HCT116 (cell line): ENCODE results near the gene NOX4. TPM values are rescaled to one million over a fixed set of nuclear protein-coding genes. Genes with fewer than 3 reads are reported as not detected.

Experiments
- ATAC-seq: fragments of 200-7000 bp; cut with Tn5 transposase; 2 replicates; pipeline ENCODE4 v1.9.1; 2020; ENCODE audit warnings: mild to moderate bottlenecking, moderate library complexity
- BruUV-seq: library from RNA; stranded (reverse); fragments of 400-500 nt; replicated peaks from 2 replicates; lab custom pipeline; 2021; lab: Mats Ljungman, UMichigan
- CTCF ChIA-PET: fragments of 300-600 bp; sonication (Branson Sonifier 250); formaldehyde crosslinking; loops from one replicate; lab custom pipeline; 2021; ENCODE audit warnings: antibody characterized with exemption; lab: Charles Lee
- POLR2A ChIA-PET: fragments of 300-600, 350-600 bp; sonication (Branson Sonifier 250); formaldehyde crosslinking; loops from one replicate; lab custom pipeline; 2021; ENCODE audit warnings: antibody characterized with exemption; lab: Charles Lee
- RAD21 ChIA-PET, 2 experiments: fragments of 300-600 bp; sonication (Branson Sonifier 250); formaldehyde crosslinking; loops; one replicate each; lab custom pipeline; 2023; ENCODE audit warnings: low total read pairs in 2 of 2; ENCODE audit not compliant: uncharacterized antibody in 2 of 2, unreplicated experiment in 2 of 2, low non-redundant PET in 1 of 2; lab: Charles Lee
- DNase-seq: peaks from one replicate; pipeline ENCODE4 v3.0.0-alpha.2; 2010; ENCODE audit warnings: low read depth, low spot score
- H2AFZ ChIP-seq: fragments of 200-600 bp; shearing (Covaris generic), sonication (generic); 2 replicates; pipeline ENCODE4 v1.6.1; 2017; ENCODE audit warnings: low read depth, mixed run types, mixed read lengths, antibody characterized with exemption, low read length; ENCODE audit not compliant: poor library complexity, severe bottlenecking
- H3K27ac ChIP-seq: 2 replicates; pipeline ENCODE4 v1.5.1; 2012; ENCODE audit warnings: low read depth, low read length
- H3K27me3 ChIP-seq: fragments of 200-600 bp; sonication (generic); 2 replicates; pipeline ENCODE4 v1.6.1; 2016; ENCODE audit warnings: mixed run types, low read length, mixed read lengths; ENCODE audit not compliant: insufficient read depth
- H3K36me3 ChIP-seq, 2 experiments: fragments of 200-500 bp in 1 of 2; fragments of 200-600 bp in 1 of 2; sonication (Bioruptor generic) in 1 of 2; sonication (generic) in 1 of 2; 2 replicates each; pipeline versions ENCODE4 v1.5.1 to v1.6.1; 2014 to 2016; ENCODE audit warnings: low read length in 2 of 2, inconsistent platforms in 1 of 2, mixed read lengths in 1 of 2, mixed run types in 1 of 2; ENCODE audit not compliant: insufficient read depth in 2 of 2, control insufficient read depth in 1 of 2
- H3K4me1 ChIP-seq, 2 experiments: fragments of 200-600 bp in 1 of 2; sonication (generic) in 1 of 2; 2 replicates each; pipeline versions ENCODE4 v1.5.1 to v1.6.1; 2012 to 2017; ENCODE audit warnings: low read length in 2 of 2, inconsistent platforms in 1 of 2, mild to moderate bottlenecking in 1 of 2, mixed read lengths in 1 of 2, mixed run types in 1 of 2, moderate library complexity in 1 of 2; ENCODE audit not compliant: insufficient read depth in 2 of 2, control insufficient read depth in 1 of 2
- H3K4me2 ChIP-seq: fragments of 200-600 bp; sonication (generic); 2 replicates; pipeline ENCODE4 v1.6.1; 2017; ENCODE audit warnings: mixed run types, low read length, mixed read lengths
- H3K4me3 ChIP-seq, 2 experiments: fragments of 200-600 bp in 1 of 2; sonication (generic) in 1 of 2; replicated peaks in 1 of 2; 2 replicates each; pipeline ENCODE4 v1.5.1; 2011 to 2016; ENCODE audit warnings: low read length in 2 of 2, control low read depth in 1 of 2, low read depth in 1 of 2, mild to moderate bottlenecking in 1 of 2, mixed read lengths in 1 of 2, mixed run types in 1 of 2
- H3K79me2 ChIP-seq: fragments of 200-600 bp; sonication (generic); 2 replicates; pipeline ENCODE4 v1.6.1; 2017; ENCODE audit warnings: mild to moderate bottlenecking, mixed run types, low read length, moderate library complexity, mixed read lengths; ENCODE audit not compliant: insufficient read depth
- H3K9ac ChIP-seq: fragments of 200-600 bp; sonication (generic); 2 replicates; pipeline ENCODE4 v1.6.1; 2016; ENCODE audit warnings: low read length, mixed read lengths
- H3K9me2 ChIP-seq: fragments of 200-600 bp; sonication (generic), shearing (Covaris generic); 2 replicates; pipeline ENCODE4 v1.6.1; 2017; ENCODE audit warnings: mixed run types, mild to moderate bottlenecking, moderate library complexity; ENCODE audit not compliant: insufficient read depth
- H3K9me3 ChIP-seq, 2 experiments: fragments of 200-500 bp in 1 of 2; fragments of 200-600 bp in 1 of 2; sonication (Bioruptor generic) in 1 of 2; sonication (generic) in 1 of 2; 2 replicates each; pipeline ENCODE4 v1.6.1; 2014 to 2017; ENCODE audit warnings: low read length in 2 of 2, mixed read lengths in 2 of 2, inconsistent platforms in 1 of 2, low read depth in 1 of 2, mild to moderate bottlenecking in 1 of 2, mixed run types in 1 of 2, moderate library complexity in 1 of 2; ENCODE audit not compliant: control insufficient read depth in 1 of 2, insufficient read depth in 1 of 2
- H4K20me1 ChIP-seq: fragments of 200-600 bp; sonication (generic), shearing (Covaris generic); 2 replicates; pipeline ENCODE4 v1.6.1; 2017; ENCODE audit warnings: mixed run types, mild to moderate bottlenecking, moderate library complexity; ENCODE audit not compliant: insufficient read depth
- CBX3 ChIP-seq: IDR thresholded peaks from 2 replicates; pipeline ENCODE4 v1.6.1; 2012; ENCODE audit warnings: low read depth
- CEBPB ChIP-seq: IDR thresholded peaks from 2 replicates; pipeline ENCODE4 v1.6.1; 2012; ENCODE audit warnings: low read depth
- EGR1 ChIP-seq: IDR thresholded peaks from 2 replicates; pipeline ENCODE4 v1.6.1; 2012; ENCODE audit warnings: low read depth
- ELF1 ChIP-seq: IDR thresholded peaks from 2 replicates; pipeline ENCODE4 v1.6.1; 2012; ENCODE audit warnings: low read depth, borderline replicate concordance
- EZH2 ChIP-seq: fragments of 200-600 bp; sonication (generic); IDR thresholded peaks from 2 replicates; pipeline ENCODE4 v1.6.1; 2017; ENCODE audit warnings: antibody characterized with exemption, mixed run types
- EZH2phosphoT487 ChIP-seq: fragments of 200-600 bp; IDR thresholded peaks from 2 replicates; pipeline ENCODE4 v1.6.1; 2018; ENCODE audit warnings: antibody characterized with exemption, borderline replicate concordance
- JUND ChIP-seq: IDR thresholded peaks from 2 replicates; pipeline ENCODE4 v1.6.1; 2012
- POLR2A ChIP-seq: IDR thresholded peaks from 2 replicates; pipeline ENCODE4 v1.7.0; 2011; ENCODE audit warnings: borderline replicate concordance; ENCODE audit not compliant: insufficient read depth, insufficient read length; ENCODE audit errors: extremely low read depth
- POLR2AphosphoS5 ChIP-seq: IDR thresholded peaks from 2 replicates; pipeline ENCODE4 v1.6.1; 2011; ENCODE audit warnings: mild to moderate bottlenecking, low read depth, low read length, moderate library complexity
- RAD21 ChIP-seq: IDR thresholded peaks from 2 replicates; pipeline ENCODE4 v1.6.1; 2012; ENCODE audit warnings: low read depth, mild to moderate bottlenecking
- SP1 ChIP-seq: IDR thresholded peaks from 2 replicates; pipeline ENCODE4 v1.6.1; 2012; ENCODE audit warnings: low read depth
- SRF ChIP-seq: IDR thresholded peaks from 2 replicates; pipeline ENCODE4 v1.6.1; 2012; ENCODE audit warnings: low read depth
- TCF7L2 ChIP-seq: IDR thresholded peaks from 2 replicates; pipeline ENCODE4 v1.7.0; 2011; ENCODE audit warnings: borderline replicate concordance, inconsistent platforms; ENCODE audit not compliant: insufficient read depth, insufficient read length; ENCODE audit errors: extremely low read depth
- ZFX ChIP-seq: fragments of 450-650 bp; IDR thresholded peaks from 2 replicates; pipeline ENCODE4 v1.6.1; 2017
- ZNF274 ChIP-seq: fragments of 200-500 bp; sonication (Bioruptor generic); IDR thresholded peaks from 2 replicates; pipeline ENCODE4 v1.6.1; 2014; ENCODE audit warnings: mild to moderate bottlenecking, low read depth, low read length, inconsistent platforms
- intact Hi-C: fragments of 100-400 bp; cut with micrococcal nuclease; formaldehyde crosslinking; loops from 2 replicates; pipeline ENCODE4 v1.10.0; 2022
- total RNA-seq: library from RNA; stranded (reverse); gene quantifications from one replicate; pipeline ENCODE4 v1.2.1, GENCODE V29; 2021; ENCODE audit not compliant: unreplicated experiment
- TF ChIP-seq, protein P1 (sequence below): IDR thresholded peaks from 2 replicates; pipeline ENCODE4 v1.6.1; 2012
- TF ChIP-seq, protein P2 (sequence below): IDR thresholded peaks from 2 replicates; pipeline ENCODE4 v1.6.1; 2012
- TF ChIP-seq, protein P3 (sequence below): IDR thresholded peaks from 2 replicates; pipeline ENCODE4 v1.6.1; 2011; ENCODE audit warnings: mild to moderate bottlenecking, low read length, moderate library complexity; ENCODE audit not compliant: insufficient replicate concordance; ENCODE audit errors: extremely low read depth
- TF ChIP-seq, protein P4 (sequence below): IDR thresholded peaks from 2 replicates; pipeline ENCODE4 v1.6.1; 2012; ENCODE audit warnings: low read depth

The NOX4 gene
- total RNA-seq, 1 experiment from 2014 or later, result not detected

DNA sequence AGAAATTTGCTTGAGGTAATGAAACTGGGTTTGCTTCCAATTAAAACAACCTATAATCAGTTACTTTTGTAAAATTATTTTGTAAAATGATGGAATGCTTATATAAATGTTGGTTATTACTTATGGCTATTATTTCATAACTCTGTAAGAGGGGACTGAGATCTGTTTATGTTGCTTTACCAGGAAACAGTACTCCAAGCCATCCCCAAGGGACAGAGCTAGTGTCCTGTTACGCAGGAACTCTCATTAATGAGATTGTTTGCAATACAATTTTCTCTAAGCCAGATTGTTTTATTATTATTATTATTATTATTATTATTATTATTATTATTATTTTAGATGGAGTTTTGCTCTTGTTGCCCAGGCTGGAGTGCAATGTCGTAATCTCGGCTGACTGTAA, 2.3 kb upstream of the NOX4 start (continued):
- TF ChIP-seq POLR2AphosphoS5, result no peak
- TF ChIP-seq, protein P1, sequence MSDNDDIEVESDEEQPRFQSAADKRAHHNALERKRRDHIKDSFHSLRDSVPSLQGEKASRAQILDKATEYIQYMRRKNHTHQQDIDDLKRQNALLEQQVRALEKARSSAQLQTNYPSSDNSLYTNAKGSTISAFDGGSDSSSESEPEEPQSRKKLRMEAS, result no peak
- TF ChIP-seq ELF1, result no peak
- TF ChIP-seq, protein P2, sequence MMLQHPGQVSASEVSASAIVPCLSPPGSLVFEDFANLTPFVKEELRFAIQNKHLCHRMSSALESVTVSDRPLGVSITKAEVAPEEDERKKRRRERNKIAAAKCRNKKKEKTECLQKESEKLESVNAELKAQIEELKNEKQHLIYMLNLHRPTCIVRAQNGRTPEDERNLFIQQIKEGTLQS, result no peak
- no peak for TF ChIP-seq EZH2phosphoT487

DNA sequence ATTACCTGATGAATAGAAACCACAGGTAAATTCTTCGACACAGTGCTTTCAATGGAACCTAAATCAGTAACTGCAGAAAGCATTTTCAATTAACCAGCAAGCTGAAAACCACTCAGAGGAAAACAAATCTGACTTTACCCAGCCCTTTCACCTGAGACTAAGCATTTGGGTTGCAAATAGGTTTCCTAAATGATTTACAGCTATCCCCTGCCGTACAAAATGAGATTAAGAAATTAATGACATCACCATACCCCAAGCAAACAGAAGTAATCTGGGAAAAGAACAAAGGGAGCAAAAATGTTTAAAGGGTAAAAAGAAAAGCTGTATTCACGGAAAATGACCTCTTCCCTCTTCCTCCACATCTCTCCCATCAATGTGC, 584 bp downstream of the NOX4 start:
- no peaks in the 10 kb centered on the region for H4K20me1 ChIP-seq
- no peak overlapping the region for H3K4me2 ChIP-seq
- H3K9ac ChIP-seq, result no peak overlapping the region
- ATAC-seq (no peak), DNase-seq (no peak)
- H3K79me2 ChIP-seq, result no peaks in the 10 kb centered on the region
- no TSS peak for BruUV-seq
- ChIA-PET CTCF (interaction anchor here (0.7 kb wide), 1 partner anchor 86 kb away, joined by 3 read pairs; no protein-coding TSS in a partner anchor), RAD21 (no interaction called here), POLR2A (no interaction called here)
- H2AFZ ChIP-seq, result no peak overlapping the region
- H3K27me3 ChIP-seq, result peaks cover 13% of the 10 kb centered on the region; the same call in 1 of the 2 replicates
- H3K27ac ChIP-seq, result no peak overlapping the region
- no peaks in the 10 kb centered on the region for H3K4me1 ChIP-seq
- no peaks in the 10 kb centered on the region for H3K9me3 ChIP-seq
- intact Hi-C loops, result loop anchor here (10.0 kb wide), 1 partner anchor 124 kb away; no protein-coding TSS in a partner anchor
- no peaks in the 10 kb centered on the region for H3K9me2 ChIP-seq
- no peaks in the 10 kb centered on the region for H3K36me3 ChIP-seq
- no peak overlapping the region for H3K4me3 ChIP-seq
- no peak for TF ChIP-seq TCF7L2
- TF ChIP-seq RAD21, result no peak
- TF ChIP-seq SRF, result no peak
- TF ChIP-seq, protein P3, sequence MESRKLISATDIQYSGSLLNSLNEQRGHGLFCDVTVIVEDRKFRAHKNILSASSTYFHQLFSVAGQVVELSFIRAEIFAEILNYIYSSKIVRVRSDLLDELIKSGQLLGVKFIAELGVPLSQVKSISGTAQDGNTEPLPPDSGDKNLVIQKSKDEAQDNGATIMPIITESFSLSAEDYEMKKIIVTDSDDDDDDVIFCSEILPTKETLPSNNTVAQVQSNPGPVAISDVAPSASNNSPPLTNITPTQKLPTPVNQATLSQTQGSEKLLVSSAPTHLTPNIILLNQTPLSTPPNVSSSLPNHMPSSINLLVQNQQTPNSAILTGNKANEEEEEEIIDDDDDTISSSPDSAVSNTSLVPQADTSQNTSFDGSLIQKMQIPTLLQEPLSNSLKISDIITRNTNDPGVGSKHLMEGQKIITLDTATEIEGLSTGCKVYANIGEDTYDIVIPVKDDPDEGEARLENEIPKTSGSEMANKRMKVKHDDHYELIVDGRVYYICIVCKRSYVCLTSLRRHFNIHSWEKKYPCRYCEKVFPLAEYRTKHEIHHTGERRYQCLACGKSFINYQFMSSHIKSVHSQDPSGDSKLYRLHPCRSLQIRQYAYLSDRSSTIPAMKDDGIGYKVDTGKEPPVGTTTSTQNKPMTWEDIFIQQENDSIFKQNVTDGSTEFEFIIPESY, result no peak
- TF ChIP-seq, protein P1, result no peak
- no peak for TF ChIP-seq EZH2phosphoT487
- TF ChIP-seq ELF1, result no peak
- TF ChIP-seq ZNF274, result no peak
- no peak for TF ChIP-seq EGR1
- no peak for TF ChIP-seq CBX3
- TF ChIP-seq EZH2, result no peak
- no peak for TF ChIP-seq POLR2AphosphoS5
- no peak for TF ChIP-seq POLR2A
- no peak for TF ChIP-seq ZFX
- TF ChIP-seq CEBPB, result no peak
- TF ChIP-seq JUND, result no peak
- TF ChIP-seq, protein P4, sequence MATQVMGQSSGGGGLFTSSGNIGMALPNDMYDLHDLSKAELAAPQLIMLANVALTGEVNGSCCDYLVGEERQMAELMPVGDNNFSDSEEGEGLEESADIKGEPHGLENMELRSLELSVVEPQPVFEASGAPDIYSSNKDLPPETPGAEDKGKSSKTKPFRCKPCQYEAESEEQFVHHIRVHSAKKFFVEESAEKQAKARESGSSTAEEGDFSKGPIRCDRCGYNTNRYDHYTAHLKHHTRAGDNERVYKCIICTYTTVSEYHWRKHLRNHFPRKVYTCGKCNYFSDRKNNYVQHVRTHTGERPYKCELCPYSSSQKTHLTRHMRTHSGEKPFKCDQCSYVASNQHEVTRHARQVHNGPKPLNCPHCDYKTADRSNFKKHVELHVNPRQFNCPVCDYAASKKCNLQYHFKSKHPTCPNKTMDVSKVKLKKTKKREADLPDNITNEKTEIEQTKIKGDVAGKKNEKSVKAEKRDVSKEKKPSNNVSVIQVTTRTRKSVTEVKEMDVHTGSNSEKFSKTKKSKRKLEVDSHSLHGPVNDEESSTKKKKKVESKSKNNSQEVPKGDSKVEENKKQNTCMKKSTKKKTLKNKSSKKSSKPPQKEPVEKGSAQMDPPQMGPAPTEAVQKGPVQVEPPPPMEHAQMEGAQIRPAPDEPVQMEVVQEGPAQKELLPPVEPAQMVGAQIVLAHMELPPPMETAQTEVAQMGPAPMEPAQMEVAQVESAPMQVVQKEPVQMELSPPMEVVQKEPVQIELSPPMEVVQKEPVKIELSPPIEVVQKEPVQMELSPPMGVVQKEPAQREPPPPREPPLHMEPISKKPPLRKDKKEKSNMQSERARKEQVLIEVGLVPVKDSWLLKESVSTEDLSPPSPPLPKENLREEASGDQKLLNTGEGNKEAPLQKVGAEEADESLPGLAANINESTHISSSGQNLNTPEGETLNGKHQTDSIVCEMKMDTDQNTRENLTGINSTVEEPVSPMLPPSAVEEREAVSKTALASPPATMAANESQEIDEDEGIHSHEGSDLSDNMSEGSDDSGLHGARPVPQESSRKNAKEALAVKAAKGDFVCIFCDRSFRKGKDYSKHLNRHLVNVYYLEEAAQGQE, result no peak
- no peak for TF ChIP-seq SP1
